Non-pigmented ciliary epithelial cell (primary cell): ENCODE results near the gene SORCS3.

ENCODE experiments used
- DNase-seq: peaks from one replicate; pipeline ENCODE4 v3.0.0-alpha.2; 2010; ENCODE audit warnings: low read depth

SORCS3 gene

DNA sequence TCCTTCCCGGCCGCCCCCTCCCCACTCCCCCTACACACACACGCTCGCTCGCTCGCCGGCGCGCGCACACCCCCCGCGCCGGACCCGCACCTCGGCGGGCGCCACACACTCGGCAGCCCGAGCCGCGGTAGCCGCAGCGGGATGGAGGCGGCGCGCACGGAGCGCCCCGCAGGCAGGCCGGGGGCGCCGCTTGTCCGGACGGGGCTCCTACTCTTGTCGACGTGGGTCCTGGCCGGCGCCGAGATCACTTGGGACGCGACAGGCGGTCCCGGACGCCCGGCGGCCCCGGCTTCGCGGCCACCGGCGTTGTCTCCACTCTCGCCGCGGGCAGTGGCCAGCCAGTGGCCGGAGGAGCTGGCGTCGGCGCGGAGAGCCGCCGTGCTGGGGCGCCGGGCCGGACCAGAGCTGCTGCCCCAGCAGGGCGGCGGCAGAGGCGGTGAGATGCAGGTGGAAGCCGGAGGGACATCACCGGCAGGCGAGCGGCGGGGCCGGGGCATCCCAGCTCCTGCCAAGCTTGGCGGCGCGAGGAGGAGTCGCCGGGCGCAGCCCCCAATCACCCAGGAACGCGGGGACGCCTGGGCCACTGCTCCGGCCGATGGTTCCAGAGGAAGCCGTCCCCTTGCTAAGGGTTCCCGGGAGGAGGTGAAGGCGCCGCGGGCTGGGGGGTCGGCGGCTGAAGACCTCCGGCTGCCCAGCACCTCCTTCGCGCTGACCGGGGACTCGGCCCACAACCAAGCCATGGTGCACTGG lies at the start of gene SORCS3:
SORCS3 (plus strand) TSS at position 104 of the 750 bp plus-strand sequence.
- DNase-seq, result no peak

GRCh38 chr10:104591441-104591840 lies 49.6 kb upstream of the SORCS3 start:
- no peak for DNase-seq

- DNase-seq, result no peak
Measured at GRCh38 chr10:104601166-104601565, 39.9 kb upstream of the SORCS3 start.

- DNase-seq, result no peak
Measured at GRCh38 chr10:104608091-104608828, 32.8 kb upstream of the SORCS3 start.

DNA sequence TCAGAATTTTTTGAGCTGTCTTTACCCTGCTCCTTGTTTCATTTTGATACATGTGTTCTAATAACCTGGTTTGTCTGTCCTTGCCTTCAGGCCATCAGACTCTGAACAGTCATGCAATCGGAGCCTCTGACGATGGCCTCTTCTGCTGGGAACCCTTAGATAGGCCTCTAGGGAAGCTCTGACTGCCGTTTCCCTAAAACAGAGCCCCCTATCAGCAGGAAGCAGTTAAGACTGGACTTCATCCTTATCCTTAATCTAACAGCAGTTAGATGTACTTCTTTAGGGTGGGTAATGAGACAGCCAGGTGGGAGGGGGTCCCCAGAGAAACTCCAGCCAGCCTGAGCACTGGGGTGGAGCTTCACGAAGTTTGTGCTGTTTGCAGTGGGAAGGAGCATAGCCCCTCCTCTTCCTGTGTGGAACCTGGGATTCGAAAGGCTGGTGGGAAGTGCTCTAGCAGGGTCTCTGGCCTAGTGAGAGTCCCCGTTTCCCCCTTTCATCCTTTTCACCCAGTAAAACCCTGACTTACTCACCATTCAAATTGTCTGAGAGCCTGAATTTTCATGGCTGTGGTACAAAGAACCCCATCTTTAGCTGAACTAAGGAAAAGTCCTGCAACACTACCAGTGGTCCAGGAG lies 28.4 kb upstream of the SORCS3 start:
- DNase-seq, result no peak

GRCh38 chr10:104613406-104613805 lies 27.7 kb upstream of the SORCS3 start:
- no peak for DNase-seq

- no peak for DNase-seq
Measured at GRCh38 chr10:104614245-104614831, 26.8 kb upstream of the SORCS3 start.

DNA sequence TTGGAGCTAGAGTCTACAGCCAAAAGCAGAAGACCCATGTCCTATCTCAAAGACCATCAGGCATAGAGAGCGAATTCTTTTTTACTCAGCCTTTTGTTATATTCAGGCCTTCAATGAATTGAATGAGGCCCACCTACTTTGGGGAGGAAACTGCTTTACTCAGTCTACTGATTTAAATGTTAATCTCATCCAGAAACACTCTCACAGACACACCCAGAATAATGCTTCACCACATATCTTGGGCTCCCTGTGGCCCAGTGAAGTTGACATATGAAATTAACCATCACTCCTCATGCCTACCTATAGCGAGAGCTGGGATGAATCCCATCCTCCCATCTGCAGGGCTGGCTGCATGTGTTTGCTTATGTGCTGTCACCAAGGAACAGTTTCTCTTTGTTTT lies 26.0 kb upstream of the SORCS3 start:
- DNase-seq, result no peak

GRCh38 chr10:104617831-104618230 lies 23.3 kb upstream of the SORCS3 start:
- no peak for DNase-seq

- DNase-seq, result no peak
Measured at GRCh38 chr10:104622175-104622574, 18.9 kb upstream of the SORCS3 start.

GRCh38 chr10:104622598-104623209 lies 18.4 kb upstream of the SORCS3 start:
- DNase-seq, result no peak

DNA sequence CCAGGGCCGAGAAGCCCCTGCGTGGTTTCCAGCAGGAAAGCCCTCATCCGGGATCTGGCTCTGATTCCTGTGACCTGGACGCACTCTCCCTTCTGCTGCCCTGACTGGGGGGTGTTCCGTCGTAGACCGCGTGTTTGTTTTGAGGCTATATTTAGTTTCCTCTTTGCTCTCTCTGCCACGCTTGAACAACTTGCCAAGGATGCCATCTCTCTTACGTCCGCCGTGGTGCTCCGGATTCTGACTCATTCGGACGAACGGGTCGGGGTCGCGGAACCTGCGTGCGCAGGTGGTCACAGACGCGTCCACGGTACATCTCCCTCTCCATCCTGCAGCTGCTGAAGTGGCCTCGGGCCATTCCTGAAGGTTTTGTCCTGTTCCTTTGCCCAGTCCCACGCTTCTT lies 10.4 kb upstream of the SORCS3 start:
- no peak for DNase-seq

- no peak for DNase-seq
Measured at GRCh38 chr10:104631946-104632345, 9.1 kb upstream of the SORCS3 start.

DNA sequence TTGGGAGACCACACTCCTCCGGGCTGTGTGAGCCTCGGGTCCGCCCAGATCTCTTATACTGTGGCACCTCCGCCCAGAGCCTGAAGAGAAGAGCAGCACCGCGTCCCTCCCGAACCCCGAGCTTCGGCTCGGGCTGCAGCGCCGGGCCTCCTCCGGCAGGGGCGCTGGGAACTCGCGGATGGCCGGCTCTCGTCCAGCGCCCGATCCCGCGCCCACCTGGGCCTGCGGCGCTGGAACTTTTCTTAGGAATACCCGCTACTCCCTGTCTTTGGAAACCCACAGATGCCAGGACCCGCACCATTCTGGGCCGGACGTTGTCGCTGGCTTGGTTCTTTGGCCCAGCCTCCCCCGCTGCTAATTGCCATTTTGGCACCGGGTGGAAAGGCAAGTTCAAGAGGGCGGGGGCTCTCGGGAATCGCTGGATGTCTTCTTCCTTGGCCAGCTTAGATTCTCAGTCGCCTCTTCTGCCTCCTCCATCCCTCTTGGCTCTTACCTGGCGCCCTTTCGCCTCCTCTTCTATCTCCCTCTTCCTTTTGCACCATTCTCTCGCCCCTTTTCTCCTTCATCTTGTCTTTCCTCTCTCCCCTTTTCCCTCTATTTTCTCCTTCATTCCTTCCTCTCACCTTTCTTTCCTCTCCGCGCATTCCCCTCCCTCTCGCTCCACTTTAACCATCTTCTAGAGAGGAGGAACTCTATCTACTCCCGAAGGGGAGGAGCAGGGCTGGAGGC lies 2.1 kb upstream of the SORCS3 start:
- DNase-seq, result no peak

- DNase-seq, result no peak
Measured at GRCh38 chr10:104639590-104640338, 1.3 kb upstream of the SORCS3 start.

DNA sequence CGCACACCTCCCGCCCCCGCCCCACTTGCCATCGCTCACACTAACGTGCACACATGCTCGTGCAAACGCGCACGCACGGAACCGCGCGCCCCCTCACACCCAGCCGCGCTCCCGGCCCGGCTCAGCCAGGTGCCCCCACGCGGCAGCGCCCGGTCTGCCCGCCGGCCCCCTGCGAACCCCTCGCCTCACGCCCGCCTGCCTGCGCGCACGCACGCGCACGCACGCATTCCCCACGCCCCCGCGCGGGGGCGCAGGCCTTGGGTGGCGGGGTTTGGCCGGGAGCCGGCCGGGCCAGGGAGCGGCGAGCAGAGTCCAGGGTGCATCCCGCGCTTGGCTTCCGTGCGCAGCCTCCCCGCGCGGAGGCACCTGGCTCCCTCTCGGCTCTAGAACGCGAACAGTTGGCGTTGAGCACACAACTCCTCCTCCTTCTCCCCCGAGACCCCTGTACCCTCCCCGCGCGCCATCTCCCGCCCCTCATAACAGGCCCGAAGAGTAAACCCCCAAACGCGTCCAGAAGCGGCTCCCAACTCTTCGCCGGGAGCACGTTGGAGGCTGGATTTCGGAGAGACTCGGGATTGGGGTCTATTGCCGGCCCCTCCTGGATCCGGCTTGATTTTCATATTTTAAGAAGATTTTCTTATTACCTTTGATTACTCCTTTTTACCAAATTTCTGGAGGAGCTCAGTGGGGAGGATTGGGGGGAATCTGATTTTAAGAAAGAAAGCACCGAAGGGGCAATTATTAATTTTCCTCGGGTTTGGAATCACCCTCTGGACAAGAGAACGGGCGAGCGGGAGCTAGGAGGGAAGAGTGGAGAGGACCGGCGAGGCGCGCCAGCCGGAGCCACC lies 527 bp upstream of the SORCS3 start:
- no peak for DNase-seq

GRCh38 chr10:104641937-104642657 lies 1.0 kb downstream of the SORCS3 start:
- DNase-seq, result no peak

GRCh38 chr10:104642658-104643302 lies 1.7 kb downstream of the SORCS3 start:
- DNase-seq, result no peak

GRCh38 chr10:104643303-104643663 lies 2.2 kb downstream of the SORCS3 start:
- no peak for DNase-seq
